Nephron (organoid): ENCODE data around the gene WDR5B.

ENCODE experiments used
- H3K27ac Mint-ChIP-seq, 3 experiments: 2 replicates each; pipeline ENCODE4 v1.8.0; 2020; ENCODE audit warnings: mixed read lengths in 3 of 3, mild to moderate bottlenecking in 2 of 3, moderate library complexity in 1 of 3
- H3K27me3 Mint-ChIP-seq: 2 replicates; pipeline ENCODE4 v1.8.0; 2021; ENCODE audit warnings: low read depth, mild to moderate bottlenecking, moderate library complexity, mixed read lengths
- H3K36me3 Mint-ChIP-seq: 2 replicates; pipeline ENCODE4 v1.8.0; 2020; ENCODE audit warnings: low read depth, mixed read lengths
- H3K4me1 Mint-ChIP-seq: 2 replicates; pipeline ENCODE4 v1.8.0; 2020; ENCODE audit warnings: mixed read lengths
- H3K4me3 Mint-ChIP-seq, 3 experiments: 2 replicates each; pipeline ENCODE4 v1.8.0; 2020; ENCODE audit warnings: mild to moderate bottlenecking in 3 of 3, mixed read lengths in 3 of 3, moderate library complexity in 2 of 3
- H3K9me3 Mint-ChIP-seq: 2 replicates; pipeline ENCODE4 v1.8.0; 2020; ENCODE audit warnings: mixed read lengths
- TF ChIP-seq, protein P1 (sequence below), 3 experiments: fragments of 200-600 bp; sonication (generic); IDR thresholded peaks; one replicate each; pipeline ENCODE4 v1.5.0; 2021; ENCODE audit warnings: antibody characterized with exemption in 3 of 3; ENCODE audit not compliant: unreplicated experiment in 3 of 3

Gene WDR5B

GRCh38 chr3:122389197-122389596 is 26.7 kb downstream of the WDR5B start:
- Mint-ChIP-seq H3K9me3 (no peaks in the 10 kb centered on the region), H3K27me3 (no peaks in the 10 kb centered on the region), H3K36me3 (no peaks in the 10 kb centered on the region), H3K4me3 (no peak overlapping the region), H3K27ac (no peak overlapping the region), H3K4me1 (peaks cover 4% of the 10 kb centered on the region)
- TF ChIP-seq, protein P1, sequence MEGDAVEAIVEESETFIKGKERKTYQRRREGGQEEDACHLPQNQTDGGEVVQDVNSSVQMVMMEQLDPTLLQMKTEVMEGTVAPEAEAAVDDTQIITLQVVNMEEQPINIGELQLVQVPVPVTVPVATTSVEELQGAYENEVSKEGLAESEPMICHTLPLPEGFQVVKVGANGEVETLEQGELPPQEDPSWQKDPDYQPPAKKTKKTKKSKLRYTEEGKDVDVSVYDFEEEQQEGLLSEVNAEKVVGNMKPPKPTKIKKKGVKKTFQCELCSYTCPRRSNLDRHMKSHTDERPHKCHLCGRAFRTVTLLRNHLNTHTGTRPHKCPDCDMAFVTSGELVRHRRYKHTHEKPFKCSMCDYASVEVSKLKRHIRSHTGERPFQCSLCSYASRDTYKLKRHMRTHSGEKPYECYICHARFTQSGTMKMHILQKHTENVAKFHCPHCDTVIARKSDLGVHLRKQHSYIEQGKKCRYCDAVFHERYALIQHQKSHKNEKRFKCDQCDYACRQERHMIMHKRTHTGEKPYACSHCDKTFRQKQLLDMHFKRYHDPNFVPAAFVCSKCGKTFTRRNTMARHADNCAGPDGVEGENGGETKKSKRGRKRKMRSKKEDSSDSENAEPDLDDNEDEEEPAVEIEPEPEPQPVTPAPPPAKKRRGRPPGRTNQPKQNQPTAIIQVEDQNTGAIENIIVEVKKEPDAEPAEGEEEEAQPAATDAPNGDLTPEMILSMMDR (IDR thresholded peaks at IDR 0.05; ENCODE audit: unreplicated experiment in 3 of 3) = no peak

DNA sequence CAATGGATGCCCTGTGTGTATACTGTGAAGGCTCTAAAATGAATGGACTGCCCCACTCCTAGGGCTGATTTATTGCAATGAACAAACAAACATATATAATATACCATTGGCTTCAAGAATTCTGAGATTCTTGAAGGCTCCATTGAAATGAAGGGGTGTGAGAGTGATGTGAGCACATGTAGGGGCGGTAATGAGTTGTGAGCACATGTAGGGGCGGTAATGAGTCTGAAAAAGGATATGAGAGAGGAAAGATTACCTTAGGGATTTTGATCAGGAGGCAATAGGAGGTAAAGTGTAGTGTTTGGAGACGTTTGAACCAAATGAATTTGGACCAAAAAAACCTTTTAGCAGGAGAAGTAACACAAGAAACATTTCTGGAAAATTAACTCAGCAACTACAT is 28.2 kb downstream of the WDR5B start:
- peaks cover 15% of the 10 kb centered on the region for H3K4me1 Mint-ChIP-seq
- H3K4me3 Mint-ChIP-seq = no peak overlapping the region
- no peaks in the 10 kb centered on the region for H3K27me3 Mint-ChIP-seq
- H3K27ac Mint-ChIP-seq = no peak overlapping the region
- H3K9me3 Mint-ChIP-seq = no peaks in the 10 kb centered on the region
- no peaks in the 10 kb centered on the region for H3K36me3 Mint-ChIP-seq
- TF ChIP-seq, protein P1 (IDR thresholded peaks at IDR 0.05; ENCODE audit: unreplicated experiment in 3 of 3) = no peak

- TF ChIP-seq, protein P1 (IDR thresholded peaks at IDR 0.05; ENCODE audit: unreplicated experiment in 3 of 3) = peak; percentile 57 to 67 (median 58)
- no peaks in the 10 kb centered on the region for H3K36me3 Mint-ChIP-seq
- peaks cover 26% of the 10 kb centered on the region for H3K4me1 Mint-ChIP-seq
- H3K4me3 Mint-ChIP-seq = peak within 1 kb of the TSS; percentile 94 to 96 (median 95)
- H3K27me3 Mint-ChIP-seq = no peaks in the 10 kb centered on the region
- no peaks in the 10 kb centered on the region for H3K9me3 Mint-ChIP-seq
- H3K27ac Mint-ChIP-seq = peak within 1 kb of the TSS; percentile 88 to 95 (median 90)
Measured at GRCh38 chr3:122383771-122384697, 31.8 kb downstream of the WDR5B start, which contains the start of gene FAM162A. Gene FAM162A, plus strand, starts transcription at chr3:122384182. Its CDS starts 84 bp downstream, at chr3:122384266.

DNA sequence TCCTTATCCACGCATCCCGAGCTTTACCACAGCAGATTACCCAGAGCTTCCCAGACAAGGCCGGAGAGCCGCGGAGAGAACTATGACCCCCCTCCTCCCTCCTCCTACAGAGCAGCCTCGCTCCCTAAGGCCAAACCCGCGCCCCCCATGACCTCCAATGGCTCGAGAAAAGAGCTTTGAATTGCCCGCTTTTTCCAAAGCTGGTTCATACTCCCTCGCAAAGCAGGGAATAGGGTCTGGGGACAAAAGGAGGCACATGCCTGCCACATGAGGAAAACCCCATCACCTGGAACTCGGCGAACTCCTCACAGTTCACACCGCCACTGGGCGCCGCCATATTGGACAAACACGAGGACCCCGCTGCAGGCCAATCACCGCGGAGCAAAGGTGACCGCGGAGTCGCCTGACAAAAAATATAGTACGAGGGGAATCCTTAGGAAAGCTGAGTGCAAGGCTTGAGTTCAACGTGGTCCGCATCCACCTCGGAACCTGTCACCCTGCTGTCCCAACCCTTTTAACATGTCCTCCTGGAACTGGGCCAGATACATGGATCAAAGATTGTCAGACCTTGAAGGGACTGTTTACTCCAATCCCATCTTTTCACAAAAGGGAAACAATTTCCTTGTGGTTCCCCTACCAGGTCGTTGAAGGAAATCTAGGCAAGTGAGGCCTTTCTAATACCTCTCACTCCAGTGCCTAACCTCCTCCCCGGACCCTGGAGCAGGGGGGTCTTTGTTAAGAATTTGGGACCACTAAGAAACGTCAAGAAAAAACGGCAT is 32.8 kb downstream of the WDR5B start, which contains the start of gene MIX23:
Gene MIX23, minus strand, starts transcription at position 344 of the 779 bp plus-strand sequence. Its CDS starts 7 bp downstream, at position 337.
- H3K4me1 Mint-ChIP-seq = peaks cover 26% of the 10 kb centered on the region
- H3K9me3 Mint-ChIP-seq = no peaks in the 10 kb centered on the region
- TF ChIP-seq, protein P1 (IDR thresholded peaks at IDR 0.05; ENCODE audit: unreplicated experiment in 3 of 3) = no peak
- H3K36me3 Mint-ChIP-seq = no peaks in the 10 kb centered on the region
- peak within 1 kb of the TSS; percentile 94 to 96 (median 95) for H3K4me3 Mint-ChIP-seq
- H3K27ac Mint-ChIP-seq = peak within 1 kb of the TSS; percentile 88 to 95 (median 90)
- no peaks in the 10 kb centered on the region for H3K27me3 Mint-ChIP-seq

- no peak overlapping the region for H3K4me3 Mint-ChIP-seq
- TF ChIP-seq, protein P1 (IDR thresholded peaks at IDR 0.05; ENCODE audit: unreplicated experiment in 3 of 3) = no peak
- no peaks in the 10 kb centered on the region for H3K9me3 Mint-ChIP-seq
- no peaks in the 10 kb centered on the region for H3K36me3 Mint-ChIP-seq
- H3K4me1 Mint-ChIP-seq = peaks cover 14% of the 10 kb centered on the region
- no peaks in the 10 kb centered on the region for H3K27me3 Mint-ChIP-seq
- no peak overlapping the region for H3K27ac Mint-ChIP-seq
Measured at GRCh38 chr3:122377975-122378374, 37.9 kb downstream of the WDR5B start.
